ENCODE data around the gene NEURL1. TPM values are rescaled to one million over a fixed set of nuclear protein-coding genes. Genes with fewer than 3 reads are reported as not detected.

NEURL1 gene
- total and polyA plus RNA-seq, 10 of the 15 experiments (the other 5 are each of a cell fraction or from before 2014, with no cell fraction given): 0.02 to 0.05 (median 0.05) TPM; not detected in 6

DNA sequence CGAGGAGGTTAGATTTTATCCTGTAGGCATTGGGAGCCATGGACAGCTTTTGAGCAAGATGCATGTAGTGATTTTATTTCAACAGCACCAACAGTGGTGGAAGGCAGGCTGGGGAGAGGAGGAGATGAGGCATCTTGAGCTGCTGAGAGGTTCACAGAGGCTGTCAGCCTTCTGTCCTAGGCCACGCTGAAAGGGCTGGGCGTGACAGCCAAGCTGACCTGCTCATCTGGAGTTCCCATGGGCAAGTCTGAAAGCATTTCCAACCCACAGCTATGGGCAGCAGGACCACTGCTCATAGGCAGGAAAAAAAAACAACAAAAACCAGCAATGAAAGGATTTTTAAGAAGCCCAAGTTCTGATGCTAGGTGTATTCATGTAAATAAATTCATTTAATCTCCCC is 7.7 kb downstream of the NEURL1 start:
- H3K9ac ChIP-seq (ENCODE audit: control insufficient read depth, insufficient read depth, low read length): no peak overlapping the region
- POLR2A ChIA-PET: no interaction called here
- peaks cover 2 to 3% of the 10 kb centered on the region in 2 experiments; a peak in 3 of 4 replicates for H3K27me3 ChIP-seq (replicated peaks in 1 of 2; ENCODE audit: control insufficient read depth in 2 of 2, insufficient read depth in 2 of 2, low read length in 1 of 2)
- H4K20me1 ChIP-seq (ENCODE audit: control insufficient read depth, insufficient read depth): no peaks in the 10 kb centered on the region
- no peaks in the 10 kb centered on the region for H3K9me3 ChIP-seq (replicated peaks; ENCODE audit: control insufficient read depth, insufficient read depth, low read length)
- no peak for FAIRE-seq
- no peak for DNase-seq (ENCODE audit: low read depth, low spot score)
- in situ Hi-C loops (cut with MboI): no loop called here
- H3K4me2 ChIP-seq (ENCODE audit: control insufficient read depth, insufficient read depth): no peak overlapping the region
- intact Hi-C loops (cut with micrococcal nuclease; ENCODE audit: unreplicated experiment): loop anchor here (5.0 kb wide), 1 partner anchor 91 kb away; no protein-coding TSS in a partner anchor
- RAD21 ChIA-PET (ENCODE audit: unreplicated experiment): no interaction called here
- peaks cover 6% of the 10 kb centered on the region for H3K4me1 ChIP-seq (ENCODE audit: control insufficient read depth, insufficient read depth, low read length)
- H2AFZ ChIP-seq (ENCODE audit: control insufficient read depth, low read depth, low read length): no peak overlapping the region
- WGBS (ENCODE audit: insufficient coverage, insufficient replicate concordance, low lambda C conversion rate, missing lambda C conversion rate): 17% methylated on average over 3 of the region's 3 CpGs
- no peak for ATAC-seq
- CTCF ChIA-PET: interaction anchor here (1.0 to 1.3 kb wide), 2 partner anchors 41 to 63 kb away, joined by 6 read pairs; no protein-coding TSS in a partner anchor
- no peaks in the 10 kb centered on the region for H3K79me2 ChIP-seq (ENCODE audit: control insufficient read depth, insufficient read depth, low read length)
- no TSS peak for BruUV-seq (replicated peaks)
- H3K27ac ChIP-seq (ENCODE audit: control insufficient read depth, insufficient read depth): no peak overlapping the region
- TF ChIP-seq, protein P1, sequence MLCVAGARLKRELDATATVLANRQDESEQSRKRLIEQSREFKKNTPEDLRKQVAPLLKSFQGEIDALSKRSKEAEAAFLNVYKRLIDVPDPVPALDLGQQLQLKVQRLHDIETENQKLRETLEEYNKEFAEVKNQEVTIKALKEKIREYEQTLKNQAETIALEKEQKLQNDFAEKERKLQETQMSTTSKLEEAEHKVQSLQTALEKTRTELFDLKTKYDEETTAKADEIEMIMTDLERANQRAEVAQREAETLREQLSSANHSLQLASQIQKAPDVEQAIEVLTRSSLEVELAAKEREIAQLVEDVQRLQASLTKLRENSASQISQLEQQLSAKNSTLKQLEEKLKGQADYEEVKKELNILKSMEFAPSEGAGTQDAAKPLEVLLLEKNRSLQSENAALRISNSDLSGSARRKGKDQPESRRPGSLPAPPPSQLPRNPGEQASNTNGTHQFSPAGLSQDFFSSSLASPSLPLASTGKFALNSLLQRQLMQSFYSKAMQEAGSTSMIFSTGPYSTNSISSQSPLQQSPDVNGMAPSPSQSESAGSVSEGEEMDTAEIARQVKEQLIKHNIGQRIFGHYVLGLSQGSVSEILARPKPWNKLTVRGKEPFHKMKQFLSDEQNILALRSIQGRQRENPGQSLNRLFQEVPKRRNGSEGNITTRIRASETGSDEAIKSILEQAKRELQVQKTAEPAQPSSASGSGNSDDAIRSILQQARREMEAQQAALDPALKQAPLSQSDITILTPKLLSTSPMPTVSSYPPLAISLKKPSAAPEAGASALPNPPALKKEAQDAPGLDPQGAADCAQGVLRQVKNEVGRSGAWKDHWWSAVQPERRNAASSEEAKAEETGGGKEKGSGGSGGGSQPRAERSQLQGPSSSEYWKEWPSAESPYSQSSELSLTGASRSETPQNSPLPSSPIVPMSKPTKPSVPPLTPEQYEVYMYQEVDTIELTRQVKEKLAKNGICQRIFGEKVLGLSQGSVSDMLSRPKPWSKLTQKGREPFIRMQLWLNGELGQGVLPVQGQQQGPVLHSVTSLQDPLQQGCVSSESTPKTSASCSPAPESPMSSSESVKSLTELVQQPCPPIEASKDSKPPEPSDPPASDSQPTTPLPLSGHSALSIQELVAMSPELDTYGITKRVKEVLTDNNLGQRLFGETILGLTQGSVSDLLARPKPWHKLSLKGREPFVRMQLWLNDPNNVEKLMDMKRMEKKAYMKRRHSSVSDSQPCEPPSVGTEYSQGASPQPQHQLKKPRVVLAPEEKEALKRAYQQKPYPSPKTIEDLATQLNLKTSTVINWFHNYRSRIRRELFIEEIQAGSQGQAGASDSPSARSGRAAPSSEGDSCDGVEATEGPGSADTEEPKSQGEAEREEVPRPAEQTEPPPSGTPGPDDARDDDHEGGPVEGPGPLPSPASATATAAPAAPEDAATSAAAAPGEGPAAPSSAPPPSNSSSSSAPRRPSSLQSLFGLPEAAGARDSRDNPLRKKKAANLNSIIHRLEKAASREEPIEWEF (IDR thresholded peaks at IDR 0.05; ENCODE audit: insufficient replicate concordance, low read depth, low read length): no peak
- TF ChIP-seq TBL1XR1 (IDR thresholded peaks at IDR 0.05; ENCODE audit: low read depth, low read length) (no peak), ZZZ3 (IDR thresholded peaks at IDR 0.05; ENCODE audit: control insufficient read depth, insufficient read length, low read depth) (no peak), LARP7 (IDR thresholded peaks at IDR 0.05) (no peak), TAF1 (IDR thresholded peaks at IDR 0.05; ENCODE audit: borderline replicate concordance, low read depth, low read length) (no peak), ZNF217 (IDR thresholded peaks at IDR 0.05) (no peak)
- TF ChIP-seq, protein P2, sequence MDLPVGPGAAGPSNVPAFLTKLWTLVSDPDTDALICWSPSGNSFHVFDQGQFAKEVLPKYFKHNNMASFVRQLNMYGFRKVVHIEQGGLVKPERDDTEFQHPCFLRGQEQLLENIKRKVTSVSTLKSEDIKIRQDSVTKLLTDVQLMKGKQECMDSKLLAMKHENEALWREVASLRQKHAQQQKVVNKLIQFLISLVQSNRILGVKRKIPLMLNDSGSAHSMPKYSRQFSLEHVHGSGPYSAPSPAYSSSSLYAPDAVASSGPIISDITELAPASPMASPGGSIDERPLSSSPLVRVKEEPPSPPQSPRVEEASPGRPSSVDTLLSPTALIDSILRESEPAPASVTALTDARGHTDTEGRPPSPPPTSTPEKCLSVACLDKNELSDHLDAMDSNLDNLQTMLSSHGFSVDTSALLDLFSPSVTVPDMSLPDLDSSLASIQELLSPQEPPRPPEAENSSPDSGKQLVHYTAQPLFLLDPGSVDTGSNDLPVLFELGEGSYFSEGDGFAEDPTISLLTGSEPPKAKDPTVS (IDR thresholded peaks at IDR 0.05; ENCODE audit: low read depth, low read length): no peak
- TF ChIP-seq, protein P3, sequence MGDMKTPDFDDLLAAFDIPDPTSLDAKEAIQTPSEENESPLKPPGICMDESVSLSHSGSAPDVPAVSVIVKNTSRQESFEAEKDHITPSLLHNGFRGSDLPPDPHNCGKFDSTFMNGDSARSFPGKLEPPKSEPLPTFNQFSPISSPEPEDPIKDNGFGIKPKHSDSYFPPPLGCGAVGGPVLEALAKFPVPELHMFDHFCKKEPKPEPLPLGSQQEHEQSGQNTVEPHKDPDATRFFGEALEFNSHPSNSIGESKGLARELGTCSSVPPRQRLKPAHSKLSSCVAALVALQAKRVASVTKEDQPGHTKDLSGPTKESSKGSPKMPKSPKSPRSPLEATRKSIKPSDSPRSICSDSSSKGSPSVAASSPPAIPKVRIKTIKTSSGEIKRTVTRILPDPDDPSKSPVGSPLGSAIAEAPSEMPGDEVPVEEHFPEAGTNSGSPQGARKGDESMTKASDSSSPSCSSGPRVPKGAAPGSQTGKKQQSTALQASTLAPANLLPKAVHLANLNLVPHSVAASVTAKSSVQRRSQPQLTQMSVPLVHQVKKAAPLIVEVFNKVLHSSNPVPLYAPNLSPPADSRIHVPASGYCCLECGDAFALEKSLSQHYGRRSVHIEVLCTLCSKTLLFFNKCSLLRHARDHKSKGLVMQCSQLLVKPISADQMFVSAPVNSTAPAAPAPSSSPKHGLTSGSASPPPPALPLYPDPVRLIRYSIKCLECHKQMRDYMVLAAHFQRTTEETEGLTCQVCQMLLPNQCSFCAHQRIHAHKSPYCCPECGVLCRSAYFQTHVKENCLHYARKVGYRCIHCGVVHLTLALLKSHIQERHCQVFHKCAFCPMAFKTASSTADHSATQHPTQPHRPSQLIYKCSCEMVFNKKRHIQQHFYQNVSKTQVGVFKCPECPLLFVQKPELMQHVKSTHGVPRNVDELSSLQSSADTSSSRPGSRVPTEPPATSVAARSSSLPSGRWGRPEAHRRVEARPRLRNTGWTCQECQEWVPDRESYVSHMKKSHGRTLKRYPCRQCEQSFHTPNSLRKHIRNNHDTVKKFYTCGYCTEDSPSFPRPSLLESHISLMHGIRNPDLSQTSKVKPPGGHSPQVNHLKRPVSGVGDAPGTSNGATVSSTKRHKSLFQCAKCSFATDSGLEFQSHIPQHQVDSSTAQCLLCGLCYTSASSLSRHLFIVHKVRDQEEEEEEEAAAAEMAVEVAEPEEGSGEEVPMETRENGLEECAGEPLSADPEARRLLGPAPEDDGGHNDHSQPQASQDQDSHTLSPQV (IDR thresholded peaks at IDR 0.05): no peak
- no peaks in the 10 kb centered on the region for H3K36me3 ChIP-seq (ENCODE audit: control insufficient read depth in 2 of 2, insufficient read depth in 2 of 2, low read length in 1 of 2)
- SMC1A ChIA-PET (ENCODE audit: uncharacterized antibody, unreplicated experiment): no interaction called here
- no peak overlapping the region for H3K4me3 ChIP-seq

Data from GM12878 (cell line).